PC-3 (cell line): ENCODE measurements around the gene LIN52. TPM values are rescaled to one million over a fixed set of nuclear protein-coding genes. Genes with fewer than 3 reads are reported as not detected.

Experiments
- ATAC-seq: fragments of 200-7000 bp; cut with Tn5 transposase; 2 replicates; pipeline ENCODE4 v1.9.1; 2020; ENCODE audit warnings: mild to moderate bottlenecking, moderate library complexity
- BruUV-seq: library from RNA; stranded (reverse); fragments of 400-500 nt; replicated peaks from 2 replicates; lab custom pipeline; 2021; lab: Mats Ljungman, UMichigan
- CTCF ChIA-PET: fragments of 300-600 bp; sonication (Branson Sonifier 250); formaldehyde crosslinking; loops from one replicate; lab custom pipeline; 2022; ENCODE audit warnings: antibody characterized with exemption; lab: Charles Lee
- POLR2A ChIA-PET: fragments of 300-600 bp; sonication (Branson Sonifier 250); formaldehyde crosslinking; loops from one replicate; lab custom pipeline; 2022; ENCODE audit warnings: antibody characterized with exemption; ENCODE audit not compliant: unreplicated experiment; lab: Charles Lee
- DNase-seq: peaks from one replicate; pipeline ENCODE4 v3.0.0-alpha.2; 2015
- H2AFZ ChIP-seq: fragments of 300-600 bp; sonication (generic); 2 replicates; pipeline ENCODE4 v1.6.0; 2016; ENCODE audit warnings: antibody characterized with exemption, low read length
- H3F3A ChIP-seq: fragments of 300-600 bp; sonication (generic); one replicate; pipeline ENCODE4 v1.6.0; 2017; ENCODE audit warnings: antibody characterized with exemption, low read length, control low read depth, mild to moderate bottlenecking; ENCODE audit not compliant: unreplicated experiment
- H3K27ac ChIP-seq: fragments of 300-600 bp; sonication (generic); 2 replicates; pipeline ENCODE4 v1.5.1; 2016; ENCODE audit warnings: mild to moderate bottlenecking, low read length
- H3K27me3 ChIP-seq: fragments of 300-600 bp; sonication (generic); 2 replicates; pipeline ENCODE4 v1.6.1; 2016; ENCODE audit warnings: low read length, mixed read lengths
- H3K36me3 ChIP-seq: fragments of 300-600 bp; sonication (generic); 2 replicates; pipeline ENCODE4 v1.6.1; 2016; ENCODE audit warnings: low read depth, mixed run types, low read length, mixed read lengths
- H3K4me1 ChIP-seq: fragments of 300-600 bp; sonication (generic); 2 replicates; pipeline ENCODE4 v1.5.1; 2016; ENCODE audit warnings: low read length; ENCODE audit not compliant: insufficient read depth
- H3K4me2 ChIP-seq: fragments of 300-600 bp; sonication (generic); 2 replicates; pipeline ENCODE4 v1.6.0; 2016; ENCODE audit warnings: low read length
- H3K4me3 ChIP-seq: fragments of 300-600 bp; sonication (generic); 2 replicates; pipeline ENCODE4 v1.5.1; 2016; ENCODE audit warnings: mild to moderate bottlenecking, low read length, mixed read lengths
- H3K79me2 ChIP-seq: fragments of 300-600 bp; sonication (generic); 2 replicates; pipeline ENCODE4 v1.6.1; 2017; ENCODE audit warnings: low read length, mixed read lengths
- H3K9ac ChIP-seq: fragments of 300-600 bp; sonication (generic); 2 replicates; pipeline ENCODE4 v1.6.0; 2016; ENCODE audit warnings: mild to moderate bottlenecking, low read length
- H3K9me2 ChIP-seq: fragments of 300-600 bp; sonication (generic); replicated peaks from 2 replicates; pipeline ENCODE4 v1.6.1; 2016; ENCODE audit warnings: mixed run types, low read length, mixed read lengths
- H3K9me3 ChIP-seq: fragments of 300-600 bp; sonication (generic); 2 replicates; pipeline ENCODE4 v1.6.1; 2016; ENCODE audit warnings: low read length, mixed read lengths
- H4K20me1 ChIP-seq: fragments of 300-600 bp; sonication (generic); 2 replicates; pipeline ENCODE4 v1.6.1; 2016; ENCODE audit warnings: low read length, mixed read lengths
- EZH2 ChIP-seq: fragments of 300-600 bp; sonication (generic); IDR thresholded peaks from one replicate; pipeline ENCODE4 v1.6.1; 2017; ENCODE audit warnings: antibody characterized with exemption, mild to moderate bottlenecking, low read length; ENCODE audit not compliant: unreplicated experiment
- EZH2phosphoT487 ChIP-seq: fragments of 300-600 bp; sonication (generic); IDR thresholded peaks from 2 replicates; pipeline ENCODE4 v1.6.1; 2018; ENCODE audit warnings: mild to moderate bottlenecking, antibody characterized with exemption, low read length, borderline replicate concordance
- intact Hi-C: fragments of 100-400 bp; cut with micrococcal nuclease; formaldehyde crosslinking; loops from 2 replicates; pipeline ENCODE4 v1.9.0; 2023
- total RNA-seq: library from RNA; depleted of rRNA; stranded (reverse); fragments of >200 nt; gene quantifications from 2 replicates; pipeline ENCODE4 v1.2.3, GENCODE V29; 2014
- TF ChIP-seq, protein P1 (sequence below): fragments of 300-600 bp; sonication (generic); conservative IDR thresholded peaks from 2 replicates; pipeline ENCODE4 v1.5.1; 2017; ENCODE audit warnings: antibody characterized with exemption, low read depth, mild to moderate bottlenecking, low read length

LIN52 gene
- total RNA-seq, 1 experiment from 2014 or later: 8.4 TPM

DNA sequence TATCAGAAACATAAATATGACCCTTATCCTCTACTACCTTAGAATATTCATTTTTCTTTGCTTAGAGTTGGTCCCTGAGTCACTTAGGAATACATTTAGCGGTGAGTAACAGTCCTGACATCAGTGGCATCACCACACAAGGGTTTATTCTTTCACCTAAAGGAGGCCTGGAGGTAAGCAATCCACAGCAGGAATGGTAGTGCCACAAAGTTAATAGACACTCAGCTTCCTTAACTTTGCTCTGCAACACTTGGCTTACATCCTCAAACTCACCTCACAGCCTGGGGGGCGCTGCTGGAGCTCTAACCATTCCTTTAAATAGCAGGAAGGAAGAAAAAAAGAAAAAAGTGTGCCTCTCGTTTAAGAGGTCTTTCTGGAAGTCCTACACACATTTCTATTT lies 36.5 kb upstream of the LIN52 start:
- TF ChIP-seq, protein P1, sequence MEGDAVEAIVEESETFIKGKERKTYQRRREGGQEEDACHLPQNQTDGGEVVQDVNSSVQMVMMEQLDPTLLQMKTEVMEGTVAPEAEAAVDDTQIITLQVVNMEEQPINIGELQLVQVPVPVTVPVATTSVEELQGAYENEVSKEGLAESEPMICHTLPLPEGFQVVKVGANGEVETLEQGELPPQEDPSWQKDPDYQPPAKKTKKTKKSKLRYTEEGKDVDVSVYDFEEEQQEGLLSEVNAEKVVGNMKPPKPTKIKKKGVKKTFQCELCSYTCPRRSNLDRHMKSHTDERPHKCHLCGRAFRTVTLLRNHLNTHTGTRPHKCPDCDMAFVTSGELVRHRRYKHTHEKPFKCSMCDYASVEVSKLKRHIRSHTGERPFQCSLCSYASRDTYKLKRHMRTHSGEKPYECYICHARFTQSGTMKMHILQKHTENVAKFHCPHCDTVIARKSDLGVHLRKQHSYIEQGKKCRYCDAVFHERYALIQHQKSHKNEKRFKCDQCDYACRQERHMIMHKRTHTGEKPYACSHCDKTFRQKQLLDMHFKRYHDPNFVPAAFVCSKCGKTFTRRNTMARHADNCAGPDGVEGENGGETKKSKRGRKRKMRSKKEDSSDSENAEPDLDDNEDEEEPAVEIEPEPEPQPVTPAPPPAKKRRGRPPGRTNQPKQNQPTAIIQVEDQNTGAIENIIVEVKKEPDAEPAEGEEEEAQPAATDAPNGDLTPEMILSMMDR: peak; percentile 63
- no peak for TF ChIP-seq EZH2
- no peak for TF ChIP-seq EZH2phosphoT487
- Histone ChIP-seq H3K4me2 (0 out of 2 replicates have a peak overlapping the region, but pooled peaks have one; percentile 24), H3F3A (no peaks in the 10 kb centered on the region), H3K9me3 (no peaks in the 10 kb centered on the region), H3K79me2 (no peaks in the 10 kb centered on the region), H3K9me2 (no peaks in the 10 kb centered on the region), H3K36me3 (no peaks in the 10 kb centered on the region), H3K4me3 (no peak overlapping the region), H3K4me1 (peaks cover 9% of the 10 kb centered on the region; the same call in 1 of the 2 replicates), H3K9ac (no peak overlapping the region), H2AFZ (no peak overlapping the region; the same call in 1 of the 2 replicates), H4K20me1 (no peaks in the 10 kb centered on the region), H3K27ac (0 out of 2 replicates have a peak overlapping the region, but pooled peaks have one; percentile 1), H3K27me3 (no peaks in the 10 kb centered on the region)
- no TSS peak for BruUV-seq
- POLR2A ChIA-PET: no interaction called here
- peak; percentile 78 for DNase-seq
- peak; percentile 99 for ATAC-seq
- CTCF ChIA-PET: no interaction called here
- intact Hi-C loops: no loop called here

DNA sequence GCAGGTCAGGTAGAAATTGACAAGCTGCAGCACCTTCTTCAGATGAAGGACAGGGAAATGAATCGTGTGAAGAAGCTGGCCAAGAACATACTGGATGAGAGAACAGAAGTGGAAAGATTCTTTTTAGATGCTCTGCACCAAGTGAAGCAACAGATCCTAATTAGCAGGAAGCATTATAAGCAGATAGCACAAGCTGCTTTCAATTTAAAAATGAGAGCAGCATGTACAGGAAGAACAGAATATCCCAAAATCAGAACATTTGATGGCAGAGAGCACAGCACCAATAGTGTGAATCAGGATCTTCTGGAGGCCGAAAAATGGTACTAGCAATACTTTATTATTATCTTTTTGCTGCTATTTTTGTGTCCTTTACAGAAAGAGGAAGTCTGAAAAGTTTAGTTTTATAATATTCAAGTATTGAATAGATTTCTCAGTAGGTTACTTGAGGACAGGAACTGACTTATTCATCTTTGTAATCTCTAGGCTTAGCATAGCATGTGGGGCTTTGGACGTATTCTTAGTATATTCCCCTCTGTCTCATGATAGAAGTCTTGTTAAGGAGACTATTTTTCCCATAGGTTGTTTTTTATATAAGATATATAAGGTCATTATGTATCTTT lies 34.8 kb upstream of the LIN52 start:
- Histone ChIP-seq H4K20me1 (no peaks in the 10 kb centered on the region), H3F3A (no peaks in the 10 kb centered on the region), H3K4me1 (peaks cover 9% of the 10 kb centered on the region; the same call in 1 of the 2 replicates), H3K4me3 (no peak overlapping the region), H3K36me3 (no peaks in the 10 kb centered on the region), H3K9ac (no peak overlapping the region), H3K9me3 (no peaks in the 10 kb centered on the region), H3K27ac (no peak overlapping the region), H3K9me2 (no peaks in the 10 kb centered on the region), H3K27me3 (no peaks in the 10 kb centered on the region), H3K4me2 (no peak overlapping the region), H3K79me2 (no peaks in the 10 kb centered on the region), H2AFZ (no peak overlapping the region)
- ChIA-PET CTCF (no interaction called here), POLR2A (no interaction called here)
- BruUV-seq: no TSS peak
- DNase-seq (no peak), ATAC-seq (no peak)
- TF ChIP-seq EZH2 (no peak), EZH2phosphoT487 (no peak)
- TF ChIP-seq, protein P1: no peak
- intact Hi-C loops: no loop called here

DNA sequence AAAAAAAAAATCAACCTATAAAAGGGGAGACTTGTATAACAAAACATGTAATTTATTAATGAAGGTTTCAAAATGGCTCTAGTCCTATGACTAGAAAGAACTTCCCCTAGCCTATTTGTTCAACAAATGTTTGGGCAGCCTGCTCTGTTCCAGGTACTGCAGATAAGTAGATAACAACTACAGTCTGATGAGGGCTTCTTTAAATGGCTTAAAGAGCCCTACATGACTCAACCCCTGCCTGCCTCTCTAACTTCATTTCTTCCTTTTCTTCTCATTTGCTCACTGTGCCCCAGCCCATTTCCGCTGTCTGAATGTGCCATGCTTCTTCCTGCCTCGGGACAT lies 22.0 kb upstream of the LIN52 start:
- H3K27ac ChIP-seq: peak overlapping the region; percentile 58
- H4K20me1 ChIP-seq: no peaks in the 10 kb centered on the region
- TF ChIP-seq, protein P1: no peak
- TF ChIP-seq EZH2: no peak
- no peak for TF ChIP-seq EZH2phosphoT487
- H3K9me2 ChIP-seq: no peaks in the 10 kb centered on the region
- ChIA-PET CTCF (no interaction called here), POLR2A (no interaction called here)
- no TSS peak for BruUV-seq
- peaks cover 27% of the 10 kb centered on the region for H3K4me1 ChIP-seq
- H3K9ac ChIP-seq: no peak overlapping the region
- no peaks in the 10 kb centered on the region for H3F3A ChIP-seq
- H3K36me3 ChIP-seq: no peaks in the 10 kb centered on the region
- no peaks in the 10 kb centered on the region for H3K27me3 ChIP-seq
- intact Hi-C loops: loop anchor here (1.0 kb wide), 1 partner anchor 44 kb away; no protein-coding TSS in a partner anchor
- H3K79me2 ChIP-seq: no peaks in the 10 kb centered on the region
- H3K4me3 ChIP-seq: no peak overlapping the region
- peak; percentile 70 for ATAC-seq
- no peak overlapping the region for H2AFZ ChIP-seq
- no peaks in the 10 kb centered on the region for H3K9me3 ChIP-seq
- H3K4me2 ChIP-seq: peak overlapping the region; percentile 35; the same call in 1 of the 2 replicates
- DNase-seq: peak; percentile 68
